Stimulated activated CD4-positive, alpha-beta T cell treated with anti-CD3 and anti-CD28 coated beads, Interleukin-1b, Interleukin-23, amount 100 ng/mL, for 24 hours (primary cell): ENCODE measurements around the gene CAMSAP2.

Source experiments
- DNase-seq, 4 experiments: peaks; one replicate each; pipeline ENCODE4 v3.0.0-alpha.2; 2020; ENCODE audit warnings: low read depth in 4 of 4, low spot score in 1 of 4

The CAMSAP2 gene

GRCh38 chr1:200738327-200738948, at the start of gene CAMSAP2:
Gene CAMSAP2 (plus strand): TSS chr1:200738893. CDS start chr1:200739828, 935 bp downstream.
- DNase-seq, result peak; percentile 33 to 59 (median 44)

GRCh38 chr1:200692316-200692715, 46.4 kb upstream of the CAMSAP2 start:
- DNase-seq, result no peak

- no peak for DNase-seq
Observed at GRCh38 chr1:200693327-200693726, 45.4 kb upstream of the CAMSAP2 start.

GRCh38 chr1:200694738-200695137, 44.0 kb upstream of the CAMSAP2 start:
- no peak for DNase-seq

GRCh38 chr1:200699871-200700270, 38.8 kb upstream of the CAMSAP2 start:
- DNase-seq, result no peak

GRCh38 chr1:200704986-200705500, 33.6 kb upstream of the CAMSAP2 start:
- DNase-seq, result no peak

GRCh38 chr1:200706111-200706814, 32.4 kb upstream of the CAMSAP2 start:
- no peak for DNase-seq

- no peak for DNase-seq
Observed at GRCh38 chr1:200707116-200707515, 31.6 kb upstream of the CAMSAP2 start.

GRCh38 chr1:200708161-200708560, 30.5 kb upstream of the CAMSAP2 start:
- DNase-seq, result no peak

GRCh38 chr1:200708769-200709168, 29.9 kb upstream of the CAMSAP2 start:
- no peak for DNase-seq

- no peak for DNase-seq
Observed at GRCh38 chr1:200710166-200710565, 28.5 kb upstream of the CAMSAP2 start.

GRCh38 chr1:200714504-200715187, 24.0 kb upstream of the CAMSAP2 start:
- no peak for DNase-seq

- DNase-seq, result no peak
Observed at GRCh38 chr1:200720199-200720598, 18.5 kb upstream of the CAMSAP2 start.

GRCh38 chr1:200724064-200724463, 14.6 kb upstream of the CAMSAP2 start:
- no peak for DNase-seq

- DNase-seq, result no peak
Observed at GRCh38 chr1:200727257-200727656, 11.4 kb upstream of the CAMSAP2 start.

- DNase-seq, result no peak
Observed at GRCh38 chr1:200729863-200730262, 8.8 kb upstream of the CAMSAP2 start.

GRCh38 chr1:200731654-200732332, 6.9 kb upstream of the CAMSAP2 start:
- no peak for DNase-seq

- DNase-seq, result no peak
Observed at GRCh38 chr1:200732438-200732837, 6.3 kb upstream of the CAMSAP2 start.

- no peak for DNase-seq
Observed at GRCh38 chr1:200733907-200734306, 4.8 kb upstream of the CAMSAP2 start.

- DNase-seq, result no peak
Observed at GRCh38 chr1:200737647-200738291, 924 bp upstream of the CAMSAP2 start.
